Activated naive CD4-positive, alpha-beta T cell treated with anti-CD3 and anti-CD28 coated beads, Interleukin-2, amount 50 U/mL, for 16 hours (primary cell): ENCODE results near the gene MAEA.
"Not testable (repeated sequence)": the region's sequence is repeated elsewhere in the genome, so short reads cannot be mapped to it uniquely, and the experiment has no call there.

Experiments used
- DNase-seq: peaks from one replicate; pipeline ENCODE4 v3.0.0-alpha.2; 2020

MAEA gene

DNA sequence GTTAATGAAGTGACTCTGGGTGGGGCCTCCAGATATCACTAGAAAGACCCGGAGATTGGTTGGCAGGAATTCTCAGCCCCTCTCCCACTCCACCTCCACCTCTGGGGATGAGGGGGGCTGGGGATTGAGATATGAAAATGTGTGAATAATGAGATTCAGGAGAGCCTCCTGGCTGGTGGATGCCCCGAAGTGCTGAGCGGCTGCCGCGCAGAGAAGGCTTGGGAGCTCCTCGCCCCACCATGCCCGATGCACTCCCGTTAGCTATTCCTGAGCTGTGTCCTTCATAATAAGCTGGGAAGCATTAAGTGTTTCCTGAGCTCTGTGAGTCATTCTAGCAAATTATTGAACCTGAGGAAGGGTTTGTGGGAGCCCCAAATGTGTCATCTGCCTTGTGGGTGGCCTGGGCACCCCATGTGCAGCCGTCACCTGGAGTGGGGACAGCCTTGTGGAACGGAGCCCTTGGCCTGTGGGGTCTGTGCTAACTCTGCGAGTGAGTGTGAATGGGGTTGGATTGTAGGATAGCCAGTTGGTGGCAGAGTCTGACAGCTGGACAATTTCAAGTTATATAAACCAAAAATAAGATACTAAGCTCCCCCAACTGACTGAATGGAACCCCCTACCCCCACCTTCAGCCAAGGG lies 4.4 kb upstream of the MAEA start:
- DNase-seq: no peak

GRCh38 chr4:1285790-1286553 lies 3.7 kb upstream of the MAEA start:
- DNase-seq: peak; percentile 49

DNA sequence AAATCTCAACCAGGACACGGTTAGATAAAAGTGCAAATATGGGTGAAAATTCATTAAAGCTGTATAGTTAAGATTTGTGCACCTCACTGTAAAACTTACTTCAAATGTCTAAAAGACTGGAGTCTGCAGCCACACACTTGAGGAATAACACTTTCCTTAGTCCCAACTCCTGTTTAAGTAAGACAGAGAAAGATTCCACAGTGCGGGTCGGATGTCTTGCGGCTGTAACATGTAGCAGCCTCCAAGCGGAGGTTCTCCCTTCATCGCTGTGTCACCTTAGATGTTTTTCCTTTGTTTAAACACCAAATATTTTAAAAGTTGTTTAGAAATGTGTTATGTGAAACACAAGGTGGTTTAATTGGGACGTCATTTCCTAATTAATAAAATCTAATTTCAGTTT lies 905 bp upstream of the MAEA start:
- no peak for DNase-seq

- no peak for DNase-seq
These were observed 680 bp downstream of the MAEA start for GRCh38 chr4:1290165-1290977.

GRCh38 chr4:1291091-1291490 lies 1.4 kb downstream of the MAEA start:
- DNase-seq: no peak

DNA sequence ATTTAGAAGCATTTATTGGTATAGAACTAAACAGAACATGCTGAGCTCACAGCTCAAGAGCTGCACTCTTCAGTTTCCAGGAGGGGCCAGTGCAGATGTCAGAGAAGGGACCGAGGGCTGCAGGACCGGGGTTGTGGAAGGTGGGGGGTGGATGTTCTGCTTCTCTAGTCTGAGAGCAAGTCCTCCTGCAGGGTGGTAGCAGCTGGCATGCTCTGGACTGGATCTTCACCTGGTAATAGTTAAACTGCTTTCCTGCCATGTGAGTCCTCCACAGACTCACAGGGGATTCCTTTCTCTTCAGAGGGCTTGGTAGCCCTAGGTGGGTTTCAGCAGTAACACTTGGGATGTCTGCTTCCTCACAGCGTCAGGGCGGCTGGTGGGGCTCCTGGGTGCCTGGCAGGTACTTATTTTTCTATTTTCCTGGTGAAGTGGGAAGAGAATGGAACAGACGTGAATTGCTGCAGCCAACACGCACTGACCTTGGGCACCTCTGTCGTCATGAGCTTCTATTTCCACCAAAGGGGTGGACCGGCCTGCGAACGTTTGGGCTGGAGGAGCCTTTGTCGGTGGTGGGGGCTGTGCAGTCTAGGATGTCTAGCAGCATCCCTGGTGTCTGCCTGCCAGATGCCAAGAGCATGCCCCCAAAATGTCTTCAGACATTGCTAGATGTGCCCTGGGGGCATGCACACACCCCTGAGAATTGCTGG lies 2.5 kb downstream of the MAEA start:
- no peak for DNase-seq

GRCh38 chr4:1292703-1293011 lies 3.0 kb downstream of the MAEA start:
- DNase-seq: not testable (repeated sequence)

- DNase-seq: no peak
These were observed 3.8 kb downstream of the MAEA start for GRCh38 chr4:1293531-1293941.

- no peak for DNase-seq
These were observed 4.3 kb downstream of the MAEA start for GRCh38 chr4:1293991-1294390.

DNA sequence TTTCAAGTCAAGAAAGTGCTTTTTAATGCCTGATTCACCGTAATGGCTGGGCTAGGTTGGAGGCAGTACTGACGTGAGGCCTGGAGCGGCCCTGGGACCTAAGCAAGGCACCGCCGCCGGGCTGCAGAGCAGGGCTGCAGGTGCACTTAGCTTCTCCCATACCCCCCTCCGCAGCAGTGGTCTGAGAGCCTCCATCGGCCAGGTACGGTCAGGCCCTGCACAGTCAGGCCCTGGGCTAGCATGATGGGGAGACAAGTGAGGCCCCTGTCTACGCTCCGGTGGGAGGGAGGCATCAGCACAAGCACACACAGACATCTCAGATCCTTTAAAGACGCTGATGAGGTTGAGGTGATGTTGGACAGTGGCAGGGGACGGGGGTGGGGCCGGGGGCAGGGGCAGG lies 4.7 kb downstream of the MAEA start:
- DNase-seq: no peak

GRCh38 chr4:1294891-1295290 lies 5.2 kb downstream of the MAEA start:
- no peak for DNase-seq

DNA sequence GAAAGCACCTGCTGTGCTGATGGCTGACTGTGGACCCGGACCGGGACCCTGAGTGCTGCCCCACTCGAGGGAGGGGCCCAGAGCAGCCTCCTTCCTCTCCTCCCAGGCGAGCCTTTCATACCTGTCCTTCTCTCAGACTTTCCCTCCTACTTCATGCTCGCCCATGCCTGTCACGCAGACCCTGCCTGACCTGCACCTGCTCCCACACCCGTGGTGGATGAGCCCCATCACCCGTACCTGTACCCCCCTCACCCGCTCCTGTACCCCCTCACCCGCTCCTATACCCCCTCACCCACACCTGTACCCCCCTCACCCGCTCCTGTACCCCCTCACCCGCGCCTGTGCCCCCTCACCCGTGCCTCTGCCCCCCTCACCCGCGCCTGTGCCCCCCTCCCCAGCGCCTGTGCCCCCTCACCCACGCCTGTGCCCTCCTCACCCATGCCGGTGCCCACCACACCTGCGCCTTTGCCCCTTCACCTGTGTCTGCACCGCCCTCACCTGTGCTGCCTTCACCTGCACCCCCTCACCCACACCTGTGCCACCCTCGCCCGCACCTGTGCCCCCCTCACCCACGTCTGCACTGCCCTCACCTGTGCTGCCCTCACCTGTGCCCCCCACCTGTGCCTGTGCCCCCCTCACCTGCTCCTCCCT lies 5.8 kb downstream of the MAEA start:
- DNase-seq: no peak

- no peak for DNase-seq
These were observed 6.8 kb downstream of the MAEA start for GRCh38 chr4:1296324-1297022.

DNA sequence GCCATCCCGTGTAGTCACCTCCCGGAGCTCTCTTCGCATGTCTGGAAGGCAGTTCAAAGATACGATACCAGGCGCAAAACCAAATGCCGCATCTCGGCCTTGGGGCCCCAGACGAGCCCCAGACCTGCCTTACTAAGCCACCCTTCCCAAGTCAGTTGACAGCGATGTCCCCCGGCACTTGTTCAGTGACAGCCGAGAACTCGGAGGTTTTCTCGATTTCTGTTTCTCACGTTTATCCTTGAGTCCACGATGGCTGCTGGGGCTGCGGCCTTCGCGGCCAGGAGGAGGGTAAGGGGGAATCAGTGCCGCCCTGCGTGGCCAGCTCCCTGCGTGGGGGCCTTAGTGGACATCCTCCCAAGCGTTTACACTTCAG lies 7.3 kb downstream of the MAEA start:
- DNase-seq: no peak

DNA sequence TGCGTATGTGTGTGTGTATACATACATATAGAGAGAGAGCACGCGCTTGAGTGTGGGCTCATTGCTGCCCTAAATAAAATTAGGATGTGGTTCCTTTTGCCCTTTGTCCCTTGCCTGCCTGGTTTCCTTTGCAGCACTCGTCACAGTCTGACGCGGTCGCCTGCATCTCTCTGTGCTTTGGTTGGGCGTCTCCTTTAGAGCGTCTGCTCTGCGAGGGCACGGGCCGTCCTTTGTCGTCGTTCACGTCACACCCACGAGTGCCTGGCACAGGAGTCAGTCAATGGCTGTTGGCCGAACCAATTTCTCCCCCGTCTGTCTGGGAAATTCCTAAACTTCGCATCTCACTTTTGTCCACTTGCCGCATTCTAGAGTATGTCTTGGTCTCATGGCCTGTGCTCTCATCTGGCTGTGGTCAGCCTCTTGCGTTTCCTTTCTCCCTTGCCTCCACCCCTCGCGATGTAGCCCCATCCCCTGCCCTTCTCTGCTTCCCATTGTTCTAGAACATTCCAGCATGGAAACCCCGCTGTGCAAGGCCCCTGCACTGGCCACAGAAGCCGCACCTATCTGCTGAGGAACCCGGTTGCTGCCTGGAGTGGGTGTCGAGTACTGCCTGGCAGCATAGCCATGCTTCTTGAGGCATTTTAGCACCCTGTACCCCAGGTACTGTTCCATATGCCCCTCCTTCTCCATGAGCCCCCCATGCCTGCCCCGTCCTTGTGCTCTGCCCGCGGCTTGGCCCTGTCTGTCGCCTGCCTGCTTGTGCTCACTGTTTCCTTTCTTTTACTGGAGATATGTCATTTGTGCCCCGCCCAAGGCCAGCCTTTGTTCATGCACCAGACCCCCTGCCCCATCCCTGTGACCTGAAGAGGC lies 8.0 kb downstream of the MAEA start:
- no peak for DNase-seq

DNA sequence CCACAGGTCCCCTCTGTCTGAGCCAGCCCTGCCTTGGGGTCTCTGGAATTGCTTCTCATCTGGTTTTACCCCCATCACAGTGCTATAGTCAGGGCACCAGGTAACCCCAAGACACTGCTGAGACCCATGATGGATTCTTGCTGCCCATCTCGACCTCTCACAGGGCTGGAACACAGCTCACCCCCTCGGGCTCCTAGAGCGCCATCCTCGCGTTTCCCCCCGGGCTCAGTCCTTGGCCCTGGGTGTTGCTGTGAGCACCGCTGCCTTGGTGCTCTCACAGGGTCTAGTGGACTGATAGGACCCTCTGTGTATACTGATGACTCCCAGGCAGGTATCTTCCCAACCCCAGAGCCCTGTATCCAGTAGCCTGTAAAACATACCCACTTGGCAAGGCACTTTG lies 8.8 kb downstream of the MAEA start:
- DNase-seq: no peak

- no peak for DNase-seq
These were observed 9.7 kb downstream of the MAEA start for GRCh38 chr4:1299301-1299860.

GRCh38 chr4:1300466-1301455 lies 11.1 kb downstream of the MAEA start:
- no peak for DNase-seq

- no peak for DNase-seq
These were observed 12.5 kb downstream of the MAEA start for GRCh38 chr4:1302159-1302558.

DNA sequence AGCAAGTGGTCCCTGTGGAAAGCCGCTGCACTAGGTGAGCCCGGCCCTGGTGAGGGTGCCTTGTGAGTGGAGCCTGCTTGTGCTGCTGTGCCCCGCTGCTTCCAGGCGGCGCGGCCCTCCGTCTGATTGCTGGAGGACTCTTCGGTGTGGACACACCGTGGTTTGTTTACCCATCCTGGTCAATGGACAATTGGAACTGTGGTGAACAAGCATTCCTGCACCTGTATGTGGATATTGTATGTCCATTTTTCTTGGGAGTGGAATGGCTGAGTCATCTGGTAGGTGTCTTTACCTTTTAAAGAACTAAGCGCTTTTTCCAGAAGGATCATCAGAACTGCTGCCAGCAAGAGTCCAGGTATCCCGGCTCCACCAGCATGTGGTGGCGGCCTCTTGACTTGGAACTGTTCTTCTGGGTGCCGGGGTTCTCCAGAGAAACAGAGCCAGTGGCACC lies 15.6 kb downstream of the MAEA start:
- no peak for DNase-seq
